Prostate gland (tissue), 2 donors: ENCODE data around the gene KCNJ4.

Experiments
- CTCF ChIP-seq, 4 experiments: fragments of 200-600 bp in 2 of 4; fragments of 450-650 bp in 2 of 4; sonication (generic) in 2 of 4; IDR thresholded peaks; 1 replicate in 3 of 4; 2 replicates in 1 of 4; pipeline ENCODE4 v1.5.1; 2016 to 2019; ENCODE audit warnings: antibody characterized with exemption in 4 of 4, mild to moderate bottlenecking in 2 of 4, moderate library complexity in 2 of 4
- POLR2A ChIP-seq: fragments of 450-650 bp; IDR thresholded peaks from one replicate; pipeline ENCODE4 v1.6.1; 2016; ENCODE audit warnings: antibody characterized with exemption, mild to moderate bottlenecking
- POLR2AphosphoS5 ChIP-seq: sonication (generic); formaldehyde crosslinking; IDR thresholded peaks from one replicate; pipeline ENCODE4 v1.6.1; 2017; ENCODE audit warnings: antibody characterized with exemption

- TF ChIP-seq CTCF (IDR thresholded peaks at IDR 0.05) (no peak), POLR2AphosphoS5 (no peak), POLR2A (no peak)
These were observed 35.9 kb upstream of the KCNJ4 start for GRCh38 chr22:38490915-38491314.
